PC-3 (cell line): ENCODE measurements around the gene DAPL1. TPM values are rescaled to one million over a fixed set of nuclear protein-coding genes. Genes with fewer than 3 reads are reported as not detected.

ENCODE experiments used
- ATAC-seq: fragments of 200-7000 bp; cut with Tn5 transposase; 2 replicates; pipeline ENCODE4 v1.9.1; 2020; ENCODE audit warnings: mild to moderate bottlenecking, moderate library complexity
- BruUV-seq: library from RNA; stranded (reverse); fragments of 400-500 nt; replicated peaks from 2 replicates; lab custom pipeline; 2021; lab: Mats Ljungman, UMichigan
- CTCF ChIA-PET: fragments of 300-600 bp; sonication (Branson Sonifier 250); formaldehyde crosslinking; loops from one replicate; lab custom pipeline; 2022; ENCODE audit warnings: antibody characterized with exemption; lab: Charles Lee
- POLR2A ChIA-PET: fragments of 300-600 bp; sonication (Branson Sonifier 250); formaldehyde crosslinking; loops from one replicate; lab custom pipeline; 2022; ENCODE audit warnings: antibody characterized with exemption; ENCODE audit not compliant: unreplicated experiment; lab: Charles Lee
- DNase-seq: peaks from one replicate; pipeline ENCODE4 v3.0.0-alpha.2; 2015
- H2AFZ ChIP-seq: fragments of 300-600 bp; sonication (generic); 2 replicates; pipeline ENCODE4 v1.6.0; 2016; ENCODE audit warnings: antibody characterized with exemption, low read length
- H3F3A ChIP-seq: fragments of 300-600 bp; sonication (generic); one replicate; pipeline ENCODE4 v1.6.0; 2017; ENCODE audit warnings: antibody characterized with exemption, low read length, control low read depth, mild to moderate bottlenecking; ENCODE audit not compliant: unreplicated experiment
- H3K27ac ChIP-seq: fragments of 300-600 bp; sonication (generic); 2 replicates; pipeline ENCODE4 v1.5.1; 2016; ENCODE audit warnings: mild to moderate bottlenecking, low read length
- H3K27me3 ChIP-seq: fragments of 300-600 bp; sonication (generic); 2 replicates; pipeline ENCODE4 v1.6.1; 2016; ENCODE audit warnings: low read length, mixed read lengths
- H3K36me3 ChIP-seq: fragments of 300-600 bp; sonication (generic); 2 replicates; pipeline ENCODE4 v1.6.1; 2016; ENCODE audit warnings: low read depth, mixed run types, low read length, mixed read lengths
- H3K4me1 ChIP-seq: fragments of 300-600 bp; sonication (generic); 2 replicates; pipeline ENCODE4 v1.5.1; 2016; ENCODE audit warnings: low read length; ENCODE audit not compliant: insufficient read depth
- H3K4me2 ChIP-seq: fragments of 300-600 bp; sonication (generic); 2 replicates; pipeline ENCODE4 v1.6.0; 2016; ENCODE audit warnings: low read length
- H3K4me3 ChIP-seq: fragments of 300-600 bp; sonication (generic); 2 replicates; pipeline ENCODE4 v1.5.1; 2016; ENCODE audit warnings: mild to moderate bottlenecking, low read length, mixed read lengths
- H3K79me2 ChIP-seq: fragments of 300-600 bp; sonication (generic); 2 replicates; pipeline ENCODE4 v1.6.1; 2017; ENCODE audit warnings: low read length, mixed read lengths
- H3K9ac ChIP-seq: fragments of 300-600 bp; sonication (generic); 2 replicates; pipeline ENCODE4 v1.6.0; 2016; ENCODE audit warnings: mild to moderate bottlenecking, low read length
- H3K9me2 ChIP-seq: fragments of 300-600 bp; sonication (generic); replicated peaks from 2 replicates; pipeline ENCODE4 v1.6.1; 2016; ENCODE audit warnings: mixed run types, low read length, mixed read lengths
- H3K9me3 ChIP-seq: fragments of 300-600 bp; sonication (generic); 2 replicates; pipeline ENCODE4 v1.6.1; 2016; ENCODE audit warnings: low read length, mixed read lengths
- H4K20me1 ChIP-seq: fragments of 300-600 bp; sonication (generic); 2 replicates; pipeline ENCODE4 v1.6.1; 2016; ENCODE audit warnings: low read length, mixed read lengths
- CTCF ChIP-seq: fragments of 300-600 bp; sonication (generic); conservative IDR thresholded peaks from 2 replicates; pipeline ENCODE4 v1.5.1; 2017; ENCODE audit warnings: antibody characterized with exemption, low read depth, mild to moderate bottlenecking, low read length
- EZH2 ChIP-seq: fragments of 300-600 bp; sonication (generic); IDR thresholded peaks from one replicate; pipeline ENCODE4 v1.6.1; 2017; ENCODE audit warnings: antibody characterized with exemption, mild to moderate bottlenecking, low read length; ENCODE audit not compliant: unreplicated experiment
- EZH2phosphoT487 ChIP-seq: fragments of 300-600 bp; sonication (generic); IDR thresholded peaks from 2 replicates; pipeline ENCODE4 v1.6.1; 2018; ENCODE audit warnings: mild to moderate bottlenecking, antibody characterized with exemption, low read length, borderline replicate concordance
- intact Hi-C: fragments of 100-400 bp; cut with micrococcal nuclease; formaldehyde crosslinking; loops from 2 replicates; pipeline ENCODE4 v1.9.0; 2023
- total RNA-seq: library from RNA; depleted of rRNA; stranded (reverse); fragments of >200 nt; gene quantifications from 2 replicates; pipeline ENCODE4 v1.2.3, GENCODE V29; 2014

The DAPL1 gene
- total RNA-seq, 1 experiment from 2014 or later, result not detected

DNA sequence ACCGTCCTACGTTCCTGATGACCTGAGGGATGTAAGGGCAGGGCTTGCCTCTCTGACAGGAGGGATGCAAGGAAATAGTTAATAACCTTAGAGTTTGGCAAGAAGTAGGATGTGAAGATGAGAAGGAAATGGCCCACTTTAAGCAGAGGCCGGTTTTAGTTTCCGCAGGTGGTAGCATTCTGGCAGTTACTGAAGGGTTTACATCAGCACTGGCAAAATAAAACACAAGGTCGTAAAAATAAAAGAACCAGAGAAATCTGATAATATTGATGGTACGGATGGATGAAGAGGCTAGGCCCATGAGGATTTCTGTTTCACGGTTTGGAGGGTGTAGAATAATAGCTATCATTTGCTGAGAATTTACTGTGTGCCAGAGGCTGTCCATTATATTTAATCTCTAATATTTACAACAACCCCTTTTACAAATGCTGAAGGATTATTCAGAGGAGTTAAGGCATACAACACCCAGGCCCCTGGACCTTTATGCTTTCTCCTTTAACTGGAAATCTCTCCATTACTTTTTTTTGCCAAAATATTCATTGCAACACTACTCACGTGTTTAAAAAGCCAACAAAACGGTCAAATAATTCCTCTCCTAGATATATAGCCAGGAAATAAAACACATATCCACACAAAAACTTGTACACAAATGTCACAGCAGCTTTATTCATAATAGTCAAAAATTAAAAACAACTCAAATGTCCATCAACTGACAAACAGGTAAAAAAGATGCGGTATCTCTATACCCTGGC lies 28.5 kb downstream of the DAPL1 start:
- H2AFZ ChIP-seq, result no peak overlapping the region
- H3K27me3 ChIP-seq, result peaks cover 12% of the 10 kb centered on the region; the same call in 1 of the 2 replicates
- ChIA-PET POLR2A (no interaction called here), CTCF (no interaction called here)
- no peak overlapping the region for H3K4me3 ChIP-seq
- no peak overlapping the region for H3K27ac ChIP-seq
- no peaks in the 10 kb centered on the region for H3K4me1 ChIP-seq
- H3K9me2 ChIP-seq, result no peaks in the 10 kb centered on the region
- no peaks in the 10 kb centered on the region for H4K20me1 ChIP-seq
- ATAC-seq (no peak), DNase-seq (no peak)
- intact Hi-C loops, result no loop called here
- H3K9me3 ChIP-seq, result no peaks in the 10 kb centered on the region
- H3K4me2 ChIP-seq, result no peak overlapping the region
- TF ChIP-seq EZH2, result no peak
- TF ChIP-seq CTCF, result no peak
- TF ChIP-seq EZH2phosphoT487, result no peak
- no peaks in the 10 kb centered on the region for H3K36me3 ChIP-seq
- no TSS peak for BruUV-seq
- H3F3A ChIP-seq, result no peaks in the 10 kb centered on the region
- H3K9ac ChIP-seq, result no peak overlapping the region
- no peaks in the 10 kb centered on the region for H3K79me2 ChIP-seq

- CTCF ChIA-PET, result no interaction called here
- DNase-seq (no peak), ATAC-seq (no peak)
- no peak overlapping the region for H2AFZ ChIP-seq
- no peaks in the 10 kb centered on the region for H3K9me3 ChIP-seq
- no peak overlapping the region for H3K27ac ChIP-seq
- no peaks in the 10 kb centered on the region for H3K36me3 ChIP-seq
- H3K79me2 ChIP-seq, result no peaks in the 10 kb centered on the region
- H3K4me3 ChIP-seq, result no peak overlapping the region
- BruUV-seq, result no TSS peak
- no peak overlapping the region for H3K4me2 ChIP-seq
- TF ChIP-seq CTCF (no peak), EZH2 (no peak), EZH2phosphoT487 (no peak)
- no peak overlapping the region for H3K9ac ChIP-seq
- intact Hi-C loops, result no loop called here
- no peaks in the 10 kb centered on the region for H3F3A ChIP-seq
- H3K27me3 ChIP-seq, result 0 out of 2 replicates have a peak, but pooled peaks cover 7% of the 10 kb centered on the region
- no peaks in the 10 kb centered on the region for H3K4me1 ChIP-seq
- no peaks in the 10 kb centered on the region for H3K9me2 ChIP-seq
- H4K20me1 ChIP-seq, result no peaks in the 10 kb centered on the region
- POLR2A ChIA-PET, result no interaction called here
Measured at GRCh38 chr2:158825021-158825420, 29.9 kb downstream of the DAPL1 start.

DNA sequence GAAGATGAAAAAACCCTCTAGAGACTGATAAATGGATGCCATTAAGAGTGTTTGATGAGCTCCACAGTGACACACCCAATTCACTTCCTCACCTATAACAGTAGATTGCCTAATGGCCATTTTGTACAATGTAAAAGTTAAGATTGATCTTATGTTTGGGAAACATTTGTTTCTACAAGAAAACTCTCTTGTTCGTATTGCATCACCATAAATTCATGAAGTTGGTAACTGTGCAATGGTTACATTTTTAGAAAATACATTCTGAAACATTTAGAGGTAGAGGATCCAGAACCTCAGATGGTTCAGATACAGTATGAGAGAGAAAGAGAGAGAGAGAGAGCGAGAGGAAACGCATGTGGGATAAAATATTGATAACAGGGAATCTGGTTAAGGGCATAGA lies 31.8 kb downstream of the DAPL1 start:
- Histone ChIP-seq H3K4me3 (no peak overlapping the region), H3F3A (no peaks in the 10 kb centered on the region), H3K27ac (no peak overlapping the region), H2AFZ (no peak overlapping the region), H3K9me3 (no peaks in the 10 kb centered on the region), H3K36me3 (no peaks in the 10 kb centered on the region), H3K4me1 (no peaks in the 10 kb centered on the region), H3K9me2 (no peaks in the 10 kb centered on the region), H3K27me3 (no peaks in the 10 kb centered on the region), H3K4me2 (no peak overlapping the region), H3K9ac (no peak overlapping the region), H3K79me2 (no peaks in the 10 kb centered on the region), H4K20me1 (no peaks in the 10 kb centered on the region)
- BruUV-seq, result no TSS peak
- ATAC-seq (no peak), DNase-seq (no peak)
- ChIA-PET POLR2A (no interaction called here), CTCF (no interaction called here)
- TF ChIP-seq EZH2 (no peak), CTCF (no peak), EZH2phosphoT487 (no peak)
- intact Hi-C loops, result no loop called here
